Mesendoderm (in vitro differentiated cells): ENCODE data around the gene CPED1.

Experiments used
- DNase-seq: peaks from one replicate; pipeline ENCODE4 v3.0.0; 2013
- H2AK5ac ChIP-seq: 2 replicates; pipeline ENCODE4 v1.6.1; 2013; ENCODE audit warnings: low read length, inconsistent platforms
- H2BK120ac ChIP-seq: 2 replicates; pipeline ENCODE4 v1.6.1; 2013; ENCODE audit warnings: low read depth, mild to moderate bottlenecking, low read length, moderate library complexity, mixed read lengths
- H2BK15ac ChIP-seq: replicated peaks from 2 replicates; pipeline ENCODE4 v1.6.1; 2013; ENCODE audit warnings: low read depth, mild to moderate bottlenecking, moderate library complexity
- H2BK5ac ChIP-seq: 2 replicates; pipeline ENCODE4 v1.6.1; 2013; ENCODE audit warnings: low read length, inconsistent platforms
- H3K18ac ChIP-seq: 2 replicates; pipeline ENCODE4 v1.6.1; 2013; ENCODE audit warnings: mild to moderate bottlenecking, low read length, mixed read lengths
- H3K23ac ChIP-seq: one replicate; pipeline ENCODE4 v1.6.1; 2013; ENCODE audit warnings: low read length
- H3K27ac ChIP-seq: 2 replicates; pipeline ENCODE4 v1.5.1; 2013; ENCODE audit warnings: low read depth, mild to moderate bottlenecking, inconsistent platforms, low read length, moderate library complexity
- H3K27me3 ChIP-seq: 2 replicates; pipeline ENCODE4 v1.6.1; 2013; ENCODE audit warnings: low read length, control low read depth, mild to moderate bottlenecking, inconsistent platforms; ENCODE audit not compliant: insufficient read depth, poor library complexity
- H3K36me3 ChIP-seq: 2 replicates; pipeline ENCODE4 v1.6.1; 2013; ENCODE audit warnings: low read length, inconsistent platforms; ENCODE audit not compliant: control insufficient read depth, insufficient read depth
- H3K4ac ChIP-seq: one replicate; pipeline ENCODE4 v1.6.1; 2013; ENCODE audit warnings: low read depth, mild to moderate bottlenecking, low read length, moderate library complexity
- H3K4me1 ChIP-seq: 2 replicates; pipeline ENCODE4 v1.6.1; 2013; ENCODE audit warnings: low read depth, low read length, inconsistent platforms; ENCODE audit not compliant: control insufficient read depth
- H3K4me2 ChIP-seq: 2 replicates; pipeline ENCODE4 v1.6.1; 2013; ENCODE audit warnings: low read length
- H3K4me3 ChIP-seq: 2 replicates; pipeline ENCODE4 v1.5.1; 2013; ENCODE audit warnings: mild to moderate bottlenecking, low read length
- H3K56ac ChIP-seq: one replicate; pipeline ENCODE4 v1.6.1; 2013; ENCODE audit warnings: low read length
- H3K79me1 ChIP-seq: 2 replicates; pipeline ENCODE4 v1.6.1; 2013; ENCODE audit warnings: low read length, inconsistent platforms
- H3K79me2 ChIP-seq: 2 replicates; pipeline ENCODE4 v1.6.1; 2013; ENCODE audit warnings: mild to moderate bottlenecking, low read length; ENCODE audit not compliant: control insufficient read depth, insufficient read depth
- H3K9ac ChIP-seq: 2 replicates; pipeline ENCODE4 v1.6.1; 2013; ENCODE audit warnings: low read length, inconsistent platforms
- H4K5ac ChIP-seq: one replicate; pipeline ENCODE4 v1.6.1; 2013; ENCODE audit warnings: low read length
- H4K8ac ChIP-seq: one replicate; pipeline ENCODE4 v1.6.1; 2013; ENCODE audit warnings: low read depth, mild to moderate bottlenecking, control low read depth, low read length, moderate library complexity
- WGBS: extraction: QIAGEN DNeasy Blood & Tissue Kit; methylation state at CpG from one replicate; pipeline ENCODE4 v1.1.7; 2013; ENCODE audit warnings: low lambda C conversion rate, missing lambda C conversion rate; ENCODE audit not compliant: insufficient coverage; ENCODE audit errors: extremely low coverage; 5-methylcytosine and 5-hydroxymethylcytosine counted together

The CPED1 gene

GRCh38 chr7:121302214-121302745 lies 313.8 kb downstream of the CPED1 start:
- Histone ChIP-seq H3K4me1 (no peaks in the 10 kb centered on the region), H3K79me2 (no peaks in the 10 kb centered on the region), H3K4ac (no peak overlapping the region), H3K4me3 (no peak overlapping the region), H4K5ac (no peak overlapping the region), H2BK15ac (no peak overlapping the region), H2BK120ac (no peak overlapping the region), H4K8ac (no peak overlapping the region), H3K18ac (no peak overlapping the region), H3K27me3 (no peaks in the 10 kb centered on the region), H2AK5ac (no peak overlapping the region), H3K9ac (no peak overlapping the region), H2BK5ac (no peak overlapping the region), H3K79me1 (no peaks in the 10 kb centered on the region), H3K23ac (no peak overlapping the region), H3K4me2 (no peak overlapping the region), H3K27ac (no peak overlapping the region), H3K36me3 (no peaks in the 10 kb centered on the region), H3K56ac (no peak overlapping the region)
- no peak for DNase-seq
- WGBS = no CpG with 5 or more reads among the region's 8 CpGs

GRCh38 chr7:121303422-121304101 lies 315.1 kb downstream of the CPED1 start:
- H3K23ac ChIP-seq = no peak overlapping the region
- H2BK15ac ChIP-seq = no peak overlapping the region
- H3K9ac ChIP-seq = no peak overlapping the region
- no peak overlapping the region for H3K4ac ChIP-seq
- no peak overlapping the region for H3K18ac ChIP-seq
- no peak overlapping the region for H2AK5ac ChIP-seq
- H3K4me1 ChIP-seq = no peaks in the 10 kb centered on the region
- no peak overlapping the region for H3K56ac ChIP-seq
- WGBS = no CpG with 5 or more reads among the region's 6 CpGs
- H3K79me2 ChIP-seq = no peaks in the 10 kb centered on the region
- no peak overlapping the region for H2BK5ac ChIP-seq
- H3K4me2 ChIP-seq = no peak overlapping the region
- H3K79me1 ChIP-seq = no peaks in the 10 kb centered on the region
- H3K4me3 ChIP-seq = no peak overlapping the region
- H2BK120ac ChIP-seq = no peak overlapping the region
- H3K27ac ChIP-seq = no peak overlapping the region
- no peak overlapping the region for H4K5ac ChIP-seq
- peak; percentile 22 for DNase-seq
- H4K8ac ChIP-seq = no peak overlapping the region
- H3K36me3 ChIP-seq = no peaks in the 10 kb centered on the region
- no peaks in the 10 kb centered on the region for H3K27me3 ChIP-seq

GRCh38 chr7:121304102-121304658 lies 315.7 kb downstream of the CPED1 start:
- Histone ChIP-seq H3K36me3 (no peaks in the 10 kb centered on the region), H2BK5ac (no peak overlapping the region), H3K9ac (no peak overlapping the region), H4K8ac (no peak overlapping the region), H4K5ac (no peak overlapping the region), H3K27ac (no peak overlapping the region), H3K4me2 (no peak overlapping the region), H3K27me3 (no peaks in the 10 kb centered on the region), H3K18ac (no peak overlapping the region), H3K4me3 (no peak overlapping the region), H3K4me1 (no peaks in the 10 kb centered on the region), H2BK15ac (no peak overlapping the region), H3K79me1 (no peaks in the 10 kb centered on the region), H2AK5ac (no peak overlapping the region), H2BK120ac (no peak overlapping the region), H3K23ac (no peak overlapping the region), H3K79me2 (no peaks in the 10 kb centered on the region), H3K56ac (no peak overlapping the region), H3K4ac (no peak overlapping the region)
- DNase-seq = no peak
- WGBS = 100% methylated on average over 1 of the region's 1 CpG

GRCh38 chr7:121305109-121305508 lies 316.6 kb downstream of the CPED1 start:
- Histone ChIP-seq H2BK15ac (no peak overlapping the region), H4K8ac (no peak overlapping the region), H3K27me3 (no peaks in the 10 kb centered on the region), H3K4ac (no peak overlapping the region), H3K27ac (no peak overlapping the region), H3K56ac (no peak overlapping the region), H3K79me2 (no peaks in the 10 kb centered on the region), H2BK5ac (no peak overlapping the region), H3K9ac (no peak overlapping the region), H3K79me1 (no peaks in the 10 kb centered on the region), H3K4me2 (no peak overlapping the region), H2AK5ac (no peak overlapping the region), H3K18ac (no peak overlapping the region), H2BK120ac (no peak overlapping the region), H4K5ac (no peak overlapping the region), H3K36me3 (no peaks in the 10 kb centered on the region), H3K4me1 (no peaks in the 10 kb centered on the region), H3K23ac (no peak overlapping the region), H3K4me3 (no peak overlapping the region)
- DNase-seq = peak; percentile 60
- no CpG with 5 or more reads among the region's 3 CpGs for WGBS

- H3K4me3 ChIP-seq = no peak overlapping the region
- no peaks in the 10 kb centered on the region for H3K79me2 ChIP-seq
- H3K27me3 ChIP-seq = no peaks in the 10 kb centered on the region
- H3K18ac ChIP-seq = no peak overlapping the region
- no peak overlapping the region for H2BK120ac ChIP-seq
- no peak overlapping the region for H2BK15ac ChIP-seq
- H3K36me3 ChIP-seq = no peaks in the 10 kb centered on the region
- no CpG with 5 or more reads among the region's 3 CpGs for WGBS
- no peak overlapping the region for H2AK5ac ChIP-seq
- no peak overlapping the region for H3K27ac ChIP-seq
- no peak overlapping the region for H3K4me2 ChIP-seq
- no peak overlapping the region for H4K8ac ChIP-seq
- DNase-seq = no peak
- no peaks in the 10 kb centered on the region for H3K79me1 ChIP-seq
- H3K4me1 ChIP-seq = no peaks in the 10 kb centered on the region
- no peak overlapping the region for H3K23ac ChIP-seq
- H3K56ac ChIP-seq = no peak overlapping the region
- H2BK5ac ChIP-seq = no peak overlapping the region
- H3K9ac ChIP-seq = no peak overlapping the region
- H3K4ac ChIP-seq = no peak overlapping the region
- no peak overlapping the region for H4K5ac ChIP-seq
Measured at GRCh38 chr7:121306565-121306964, 318.1 kb downstream of the CPED1 start.
